GM10266 (cell line): ENCODE results near the gene BLCAP.

Experiments
- DNase-seq: peaks from one replicate; pipeline ENCODE4 v3.0.0; 2012; ENCODE audit errors: extremely low spot score
- CTCF ChIP-seq: IDR thresholded peaks from 2 replicates; pipeline ENCODE4 v1.5.1; 2012; ENCODE audit warnings: mild to moderate bottlenecking, low read depth; ENCODE audit not compliant: control insufficient read depth, insufficient read depth; ENCODE audit errors: missing control alignments

BLCAP gene

GRCh38 chr20:37534401-37535157 is 6.9 kb upstream of the BLCAP start:
- peak; percentile 79 for DNase-seq

GRCh38 chr20:37533154-37533715 is 5.6 kb upstream of the BLCAP start:
- no peak for TF ChIP-seq CTCF
- no peak for DNase-seq

More at GRCh38 chr20:37534401-37535157, 6.9 kb upstream of the BLCAP start:
- peak; percentile 76 for TF ChIP-seq CTCF

GRCh38 chr20:37531856-37532255 is 4.2 kb upstream of the BLCAP start:
- DNase-seq, result no peak
- TF ChIP-seq CTCF, result no peak

GRCh38 chr20:37530696-37531095 is 3.0 kb upstream of the BLCAP start:
- no peak for TF ChIP-seq CTCF

GRCh38 chr20:37529968-37530600 is 2.4 kb upstream of the BLCAP start:
- DNase-seq, result no peak
- no peak for TF ChIP-seq CTCF

More at GRCh38 chr20:37530696-37531095, 3.0 kb upstream of the BLCAP start:
- DNase-seq, result no peak

GRCh38 chr20:37529214-37529967 is 1.7 kb upstream of the BLCAP start:
- peak; percentile 27 for TF ChIP-seq CTCF
- no peak for DNase-seq
